Mesenteric fat pad (tissue), 1 donor: ENCODE measurements around the gene NCOA7. TPM values are rescaled to one million over a fixed set of nuclear protein-coding genes. Genes with fewer than 3 reads are reported as not detected.
"Not testable (repeated sequence)": the region's sequence is repeated elsewhere in the genome, so short reads cannot be mapped to it uniquely, and the experiment has no call there.

ENCODE experiments used
- DNase-seq: peaks from one replicate; pipeline ENCODE4 v3.0.0-alpha.2; 2020; ENCODE audit warnings: low spot score
- total RNA-seq: library from RNA; stranded (reverse); fragmentation: NEBNext Ultra II Directional; extraction: Animal tissue kit (Norgen Biotek cat#: 25700); gene quantifications from one replicate; pipeline ENCODE4 v1.2.1, GENCODE V29; 2021
- donor health status: DM: yes; HTN: yes; CAD: no.

NCOA7 gene
- total RNA-seq, 1 donor from 2014 or later = 87.4 TPM

DNA sequence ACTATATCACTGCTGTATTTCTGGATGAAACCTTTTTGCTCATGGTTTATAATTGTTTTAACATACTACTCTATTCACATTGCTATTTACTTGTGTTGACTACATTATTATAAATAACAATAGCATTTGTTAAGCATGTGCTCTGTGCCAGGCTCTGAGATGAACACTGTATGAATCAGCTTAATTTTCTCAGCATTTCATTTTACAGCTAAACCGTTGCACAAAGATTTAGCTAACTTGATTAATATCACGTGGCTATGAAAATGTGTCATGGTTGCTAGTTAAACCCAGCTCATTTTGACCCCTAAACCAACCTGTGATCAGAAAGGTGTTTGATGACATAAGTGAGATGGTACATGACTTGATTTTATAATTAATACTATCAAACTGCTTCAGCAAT lies 77.5 kb downstream of the NCOA7 start:
- DNase-seq = no peak

DNA sequence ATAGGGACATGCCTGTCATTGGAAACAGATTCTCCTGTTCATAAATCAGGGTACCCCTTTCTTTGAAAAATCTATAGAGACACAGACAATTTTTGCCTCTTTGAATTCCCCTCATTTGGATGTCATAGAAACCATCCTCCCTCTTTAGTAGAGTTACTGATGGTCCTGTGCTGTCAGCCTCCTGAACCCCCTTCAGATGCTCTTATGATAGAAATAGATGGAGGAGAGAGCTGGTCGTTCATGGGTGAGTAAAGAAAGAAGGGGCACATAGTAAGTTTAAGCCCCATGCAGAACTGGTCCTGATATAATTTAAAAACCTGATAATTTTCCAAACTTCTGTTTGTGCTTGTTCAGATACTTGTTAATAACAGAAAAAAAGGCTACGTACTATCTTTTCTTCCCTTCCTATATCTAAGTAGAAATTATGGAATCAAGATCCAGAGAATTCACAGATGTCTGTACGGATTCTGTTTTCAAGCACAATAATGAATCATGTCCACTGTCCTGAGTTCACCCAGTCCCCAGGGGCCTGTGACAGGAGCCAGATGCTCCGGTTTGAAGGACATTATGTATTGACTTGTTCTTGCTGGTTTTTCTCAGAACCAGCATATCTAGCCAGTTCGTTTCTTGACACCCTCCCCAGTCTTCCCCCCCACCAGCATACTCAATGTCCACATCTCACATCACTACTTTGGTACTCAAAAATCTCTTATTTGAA lies 78.1 kb downstream of the NCOA7 start:
- no peak for DNase-seq

DNA sequence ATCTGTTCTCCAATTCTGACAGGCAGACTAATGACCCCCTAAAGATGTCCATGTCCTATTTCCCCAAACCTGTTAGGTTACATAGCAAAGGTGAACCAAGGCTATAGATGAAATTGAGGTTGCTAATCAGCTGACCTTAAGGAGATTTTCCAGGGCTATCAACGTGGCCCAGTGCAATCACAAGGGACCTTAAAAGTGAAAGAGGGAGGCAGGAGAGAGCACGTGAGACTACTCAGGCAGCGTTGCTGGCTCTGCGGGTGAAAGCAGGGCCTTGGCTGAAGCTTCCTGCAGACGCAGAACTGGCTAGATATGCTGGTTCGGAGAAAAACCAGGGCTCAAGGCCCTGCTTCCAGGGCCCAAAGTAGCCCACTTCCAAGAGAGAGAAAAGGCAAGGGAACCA lies 78.7 kb downstream of the NCOA7 start:
- no peak for DNase-seq

DNA sequence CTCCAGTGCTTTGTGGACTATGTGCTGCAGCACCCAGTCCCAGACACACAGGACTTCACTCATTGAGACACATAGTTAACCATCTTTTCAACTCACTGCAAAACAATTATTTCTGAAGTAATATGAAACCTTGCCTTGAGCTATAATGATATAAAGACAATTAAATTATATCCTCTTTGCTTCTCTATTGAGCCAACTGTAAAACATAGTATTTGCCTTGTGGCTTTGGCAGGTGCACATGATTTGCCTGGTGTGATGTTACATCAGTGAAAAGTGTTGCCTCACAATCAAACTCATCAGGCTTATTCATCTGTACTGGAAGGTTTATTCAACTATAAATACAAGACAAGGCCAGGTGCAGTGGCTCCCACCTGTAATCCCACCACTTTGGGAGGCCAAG lies 80.6 kb downstream of the NCOA7 start:
- no peak for DNase-seq

DNA sequence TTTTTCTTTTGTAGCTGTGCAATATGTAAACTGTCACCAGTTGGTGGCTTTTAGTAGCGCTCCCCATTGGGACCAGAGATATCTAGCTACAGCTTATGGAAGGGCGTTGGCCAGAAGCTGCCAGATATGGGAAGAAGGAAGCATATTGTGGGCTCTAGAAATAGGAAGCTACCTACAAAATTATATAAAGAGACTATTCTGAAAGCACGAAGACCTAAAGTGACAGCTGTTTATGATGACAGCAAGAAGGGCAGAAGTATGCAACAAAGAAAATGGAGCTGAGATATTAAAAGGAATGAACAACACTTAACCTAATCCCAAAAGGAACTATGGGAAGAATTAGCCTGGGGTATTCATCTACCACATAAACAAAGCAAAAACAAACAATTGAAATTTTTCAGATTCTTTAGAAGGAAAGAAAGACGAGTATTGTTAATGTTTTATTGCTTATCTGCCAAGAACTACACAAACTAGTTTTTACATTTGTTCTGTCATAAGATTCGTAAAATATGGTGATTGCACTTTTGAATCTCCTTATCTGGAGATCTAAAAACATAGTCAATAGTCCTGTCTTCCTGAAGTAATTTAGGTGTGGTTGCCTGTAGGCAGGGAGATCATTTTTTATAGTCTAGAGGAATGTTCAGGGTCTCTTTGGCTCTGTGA lies 81.6 kb downstream of the NCOA7 start:
- DNase-seq = no peak

GRCh38 chr6:125882243-125882642 lies 91.5 kb downstream of the NCOA7 start:
- DNase-seq = no peak

DNA sequence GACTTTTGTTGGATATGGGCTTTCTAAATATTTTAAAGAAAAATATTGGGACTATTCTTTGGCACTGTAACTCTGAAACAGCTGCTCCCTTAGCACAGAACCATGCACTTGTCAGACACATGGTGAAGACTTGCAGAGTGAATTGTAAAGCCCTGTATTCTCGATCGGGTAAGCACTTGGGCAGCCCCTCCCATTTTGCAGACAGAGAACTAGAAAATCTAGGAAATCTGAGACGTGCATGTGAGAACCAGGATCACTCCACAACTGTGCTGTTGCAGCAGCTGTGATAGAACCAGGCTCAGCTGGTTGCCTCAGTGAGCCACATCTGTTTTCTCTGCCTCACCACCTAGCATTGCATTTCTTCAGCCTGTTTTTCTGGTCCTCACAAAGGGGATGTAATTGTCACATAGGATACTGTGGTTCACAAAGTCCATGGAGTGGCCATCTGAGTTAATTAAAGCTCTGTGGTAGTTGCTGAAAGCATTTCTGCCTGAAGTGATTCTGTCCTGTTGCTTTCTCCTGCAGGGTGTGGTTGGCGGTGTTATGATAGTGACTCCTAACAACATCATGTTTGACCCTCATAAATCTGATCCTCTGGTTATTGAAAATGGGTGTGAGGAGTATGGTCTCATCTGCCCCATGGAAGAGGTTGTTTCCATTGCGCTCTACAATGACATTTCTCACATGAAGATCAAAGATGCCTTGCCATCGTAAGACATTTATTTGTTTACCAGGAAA lies 94.0 kb downstream of the NCOA7 start:
- no peak for DNase-seq

GRCh38 chr6:125886021-125886420 lies 95.3 kb downstream of the NCOA7 start:
- no peak for DNase-seq

- DNase-seq = no peak
These were observed 96.2 kb downstream of the NCOA7 start for GRCh38 chr6:125886914-125887313.

- DNase-seq = no peak
These were observed 96.6 kb downstream of the NCOA7 start for GRCh38 chr6:125887372-125887771.

DNA sequence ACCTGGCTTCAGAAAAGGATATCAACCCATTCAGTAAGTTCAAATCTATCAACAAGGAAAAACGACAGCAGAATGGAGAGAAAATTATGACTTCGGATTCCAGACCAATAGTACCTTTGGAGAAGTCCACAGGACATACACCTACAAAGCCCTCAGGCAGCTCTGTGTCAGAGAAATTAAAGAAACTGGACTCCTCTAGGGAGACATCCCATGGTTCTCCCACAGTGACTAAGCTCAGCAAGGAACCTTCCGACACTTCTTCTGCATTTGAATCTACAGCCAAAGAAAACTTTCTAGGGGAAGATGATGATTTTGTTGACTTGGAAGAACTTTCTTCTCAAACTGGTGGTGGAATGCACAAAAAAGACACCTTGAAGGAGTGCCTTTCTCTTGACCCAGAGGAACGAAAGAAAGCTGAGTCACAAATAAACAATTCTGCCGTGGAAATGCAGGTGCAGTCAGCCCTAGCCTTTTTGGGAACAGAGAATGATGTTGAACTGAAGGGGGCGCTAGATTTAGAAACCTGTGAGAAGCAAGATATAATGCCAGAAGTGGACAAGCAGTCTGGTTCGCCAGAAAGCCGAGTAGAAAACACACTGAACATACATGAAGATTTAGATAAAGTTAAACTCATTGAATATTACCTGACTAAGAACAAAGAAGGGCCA lies 98.4 kb downstream of the NCOA7 start:
- DNase-seq = no peak

- DNase-seq = no peak
These were observed 109.0 kb downstream of the NCOA7 start for GRCh38 chr6:125899726-125900182.

- DNase-seq = no peak
These were observed 114.1 kb downstream of the NCOA7 start for GRCh38 chr6:125904871-125905270.

DNA sequence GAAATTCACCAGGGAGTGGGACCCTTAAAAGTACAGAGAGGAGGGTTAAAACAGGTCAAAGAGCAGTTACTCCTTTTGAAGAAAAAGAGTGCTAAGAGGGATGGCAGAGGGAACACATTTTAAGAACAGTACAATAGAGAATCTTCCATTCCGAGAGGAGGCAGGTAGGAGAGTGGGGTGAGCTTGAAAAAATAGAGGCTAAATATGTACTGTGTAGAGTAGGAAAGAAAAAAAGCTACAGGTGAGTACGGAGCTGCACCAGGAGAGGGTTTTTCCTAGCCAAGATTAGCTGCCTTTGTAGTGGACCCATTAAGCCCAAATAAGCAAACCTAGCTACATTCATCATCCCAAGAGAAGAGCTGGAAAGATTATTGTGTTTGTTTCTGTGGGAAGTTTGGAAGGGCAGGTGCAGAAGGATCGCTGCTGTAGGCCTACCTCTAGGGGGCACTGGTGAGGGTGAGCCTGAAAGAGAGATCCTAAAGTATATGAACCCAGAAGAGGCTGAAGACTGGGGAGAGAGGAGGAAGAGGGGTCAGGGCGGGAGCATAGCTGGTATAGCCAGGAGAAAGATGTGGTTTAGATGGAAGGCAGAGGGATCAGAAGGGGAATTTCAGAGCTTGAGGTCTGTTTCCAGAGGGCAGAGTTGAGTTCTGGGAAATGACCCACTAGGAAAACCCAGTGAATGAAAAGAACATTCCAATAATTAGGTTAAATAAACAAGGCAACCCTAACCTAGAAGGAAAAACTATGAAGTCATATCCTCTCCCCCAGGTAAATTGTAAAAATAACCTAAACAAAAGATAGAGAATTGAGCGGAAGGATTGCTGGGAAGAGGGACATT lies 115.6 kb downstream of the NCOA7 start:
- DNase-seq = no peak

- no peak for DNase-seq
These were observed 119.8 kb downstream of the NCOA7 start for GRCh38 chr6:125910527-125910926.

- DNase-seq = not testable (repeated sequence)
These were observed 120.3 kb downstream of the NCOA7 start for GRCh38 chr6:125911051-125911451.

DNA sequence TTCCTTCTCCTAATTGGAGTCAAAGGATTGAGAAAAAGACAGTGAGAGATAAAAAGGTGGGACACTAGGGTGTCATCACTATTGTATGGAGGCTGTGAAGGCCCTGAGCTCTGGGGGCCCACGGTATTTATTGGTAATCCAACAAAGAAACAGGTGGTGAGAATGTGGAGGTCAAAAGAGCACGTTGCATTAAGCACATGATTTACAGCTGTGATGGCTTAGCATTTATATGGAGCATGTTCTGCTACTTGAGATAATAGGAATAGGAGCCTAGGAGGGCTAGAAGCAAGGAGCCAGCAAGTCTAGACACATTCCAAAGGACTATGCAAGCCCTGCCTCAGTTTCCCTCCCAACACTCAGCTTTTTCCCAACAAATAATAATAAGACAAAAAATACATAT lies 121.7 kb downstream of the NCOA7 start:
- DNase-seq = not testable (repeated sequence)

GRCh38 chr6:125913145-125913544 lies 122.4 kb downstream of the NCOA7 start:
- DNase-seq = no peak

GRCh38 chr6:125913864-125914351 lies 123.1 kb downstream of the NCOA7 start:
- no peak for DNase-seq

DNA sequence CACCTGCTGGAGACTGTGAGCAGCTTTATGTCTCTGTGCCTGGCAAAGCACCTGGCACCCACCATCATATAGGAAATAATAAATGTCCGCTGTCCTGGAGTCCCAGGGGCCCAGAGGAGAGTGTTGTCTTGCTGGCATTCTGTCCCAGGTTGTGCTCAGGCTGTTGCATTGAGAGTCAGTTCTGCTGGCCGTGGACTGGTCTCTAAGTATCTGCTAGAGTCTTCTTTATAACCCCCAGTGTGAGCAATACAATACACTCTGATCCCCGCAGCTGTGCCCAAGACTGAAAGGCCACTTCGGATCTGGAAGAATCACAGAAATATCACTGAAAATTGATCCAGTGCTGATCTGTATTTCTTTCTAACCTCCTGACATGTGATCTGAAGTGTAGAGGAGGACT lies 127.5 kb downstream of the NCOA7 start:
- no peak for DNase-seq
